Astrocyte of the cerebellum (primary cell): Measurements from ENCODE around the gene DNASE1L2.
"Not testable (repeated sequence)": the region's sequence is repeated elsewhere in the genome, so short reads cannot be mapped to it uniquely, and the experiment has no call there.

Source experiments
- DNase-seq: peaks from one replicate; pipeline ENCODE4 v3.0.0-alpha.2; 2011; ENCODE audit warnings: low read depth
- H3K4me3 ChIP-seq: 2 replicates; pipeline ENCODE4 v1.5.1; 2011; ENCODE audit warnings: mild to moderate bottlenecking, low read depth, low read length, moderate library complexity
- CTCF ChIP-seq: IDR thresholded peaks from 2 replicates; pipeline ENCODE4 v1.5.1; 2012; ENCODE audit warnings: low read length, low read depth, moderate library complexity, mild to moderate bottlenecking; ENCODE audit errors: missing control alignments
- in situ Hi-C: cut with HindIII; loops from 2 replicates; pipeline ENCODE4 v1.10.0; 2017; ENCODE audit warnings: low sequenced_read_pairs

DNASE1L2 gene

GRCh38 chr16:2238838-2239675, 2.8 kb downstream of the DNASE1L2 start:
- in situ Hi-C loops: no loop called here
- no peak for DNase-seq
- TF ChIP-seq CTCF: no peak
- H3K4me3 ChIP-seq: no peak overlapping the region

- DNase-seq, H3K4me3 ChIP-seq, in situ Hi-C loops: not testable (repeated sequence)
Observed at GRCh38 chr16:2240331-2240730, 4.1 kb downstream of the DNASE1L2 start.

GRCh38 chr16:2242598-2242997, 6.4 kb downstream of the DNASE1L2 start:
- TF ChIP-seq CTCF: no peak
- DNase-seq: no peak
- in situ Hi-C loops: no loop called here
- H3K4me3 ChIP-seq: no peak overlapping the region

- no peak for TF ChIP-seq CTCF
- H3K4me3 ChIP-seq: no peak overlapping the region
- no peak for DNase-seq
- in situ Hi-C loops: no loop called here
Observed at GRCh38 chr16:2243031-2243528, 6.8 kb downstream of the DNASE1L2 start.

- in situ Hi-C loops: no loop called here
Observed at GRCh38 chr16:2243781-2244180, 7.5 kb downstream of the DNASE1L2 start.

GRCh38 chr16:2244301-2244700, 8.1 kb downstream of the DNASE1L2 start:
- H3K4me3 ChIP-seq: no peak overlapping the region
- in situ Hi-C loops: no loop called here
- TF ChIP-seq CTCF: no peak
- no peak for DNase-seq

More at GRCh38 chr16:2243781-2244180, 7.5 kb downstream of the DNASE1L2 start:
- TF ChIP-seq CTCF: no peak
- H3K4me3 ChIP-seq: no peak overlapping the region
- DNase-seq: no peak
